Fibroblast of mammary gland (primary cell): ENCODE measurements around the gene COBLL1.

Experiments
- DNase-seq: peaks from one replicate; pipeline ENCODE4 v3.0.0-alpha.2; 2010; ENCODE audit warnings: low read depth
- H3K4me3 ChIP-seq: 2 replicates; pipeline ENCODE4 v1.5.1; 2011; ENCODE audit warnings: low read depth, mild to moderate bottlenecking, low read length, moderate library complexity; ENCODE audit not compliant: control insufficient read depth
- CTCF ChIP-seq: conservative IDR thresholded peaks from 2 replicates; pipeline ENCODE4 v1.5.1; 2011; ENCODE audit warnings: low read depth, low read length, inconsistent platforms; ENCODE audit not compliant: control insufficient read depth, insufficient read depth

Gene COBLL1

GRCh38 chr2:164706522-164706921 is 135.1 kb downstream of the COBLL1 start:
- no peak overlapping the region for H3K4me3 ChIP-seq
- peak; percentile 87 for DNase-seq
- TF ChIP-seq CTCF = no peak

- TF ChIP-seq CTCF = no peak
- no peak for DNase-seq
Measured at GRCh38 chr2:164705412-164706167, 136.0 kb downstream of the COBLL1 start.

GRCh38 chr2:164703915-164704706 is 137.5 kb downstream of the COBLL1 start:
- no peak for TF ChIP-seq CTCF
- no peak overlapping the region for H3K4me3 ChIP-seq
- DNase-seq = no peak

More at GRCh38 chr2:164705412-164706167, 136.0 kb downstream of the COBLL1 start:
- no peak overlapping the region for H3K4me3 ChIP-seq

GRCh38 chr2:164701565-164701964 is 140.1 kb downstream of the COBLL1 start:
- DNase-seq = no peak

GRCh38 chr2:164700390-164700789 is 141.2 kb downstream of the COBLL1 start:
- TF ChIP-seq CTCF = no peak

More at GRCh38 chr2:164701565-164701964, 140.1 kb downstream of the COBLL1 start:
- no peak overlapping the region for H3K4me3 ChIP-seq
- no peak for TF ChIP-seq CTCF

GRCh38 chr2:164697688-164698461 is 143.7 kb downstream of the COBLL1 start:
- peak; percentile 56 for TF ChIP-seq CTCF
- no peak overlapping the region for H3K4me3 ChIP-seq
- DNase-seq = peak; percentile 12

More at GRCh38 chr2:164700390-164700789, 141.2 kb downstream of the COBLL1 start:
- H3K4me3 ChIP-seq = no peak overlapping the region
- DNase-seq = peak; percentile 15
